Mesodermal cell (in vitro differentiated cells): ENCODE data around the gene QPCT.
A peak's percentile ranks its signal among the peaks of the same experiment; 100 is the strongest.

Experiments
- H3K27ac ChIP-seq: 2 replicates; pipeline ENCODE4 v1.7.0; 2013; ENCODE audit warnings: mild to moderate bottlenecking, low read depth, low read length, moderate library complexity; ENCODE audit not compliant: severe bottlenecking
- H3K36me3 ChIP-seq: 2 replicates; pipeline ENCODE4 v1.7.1; 2013; ENCODE audit warnings: mild to moderate bottlenecking, low read length, moderate library complexity; ENCODE audit not compliant: control insufficient read depth, insufficient read depth
- H3K4me1 ChIP-seq: one replicate; pipeline ENCODE4 v1.7.1; 2013; ENCODE audit warnings: mild to moderate bottlenecking, low read length; ENCODE audit not compliant: insufficient read depth, control insufficient read depth, poor library complexity, severe bottlenecking
- H3K4me3 ChIP-seq: 2 replicates; pipeline ENCODE4 v1.7.0; 2013; ENCODE audit warnings: low read length, control low read depth, mild to moderate bottlenecking; ENCODE audit not compliant: insufficient read depth, poor library complexity, severe bottlenecking; ENCODE audit errors: extremely low read depth
- H3K9me3 ChIP-seq: 2 replicates; pipeline ENCODE4 v1.7.1; 2013; ENCODE audit warnings: mild to moderate bottlenecking, low read length, moderate library complexity; ENCODE audit not compliant: control insufficient read depth
- WGBS, 2 experiments: methylation state at CpG; one replicate each; pipeline ENCODE4 v1.1.5; 2013; ENCODE audit warnings: missing lambda C conversion rate in 2 of 2; ENCODE audit not compliant: insufficient coverage in 2 of 2; 5-methylcytosine and 5-hydroxymethylcytosine counted together

Gene QPCT

DNA sequence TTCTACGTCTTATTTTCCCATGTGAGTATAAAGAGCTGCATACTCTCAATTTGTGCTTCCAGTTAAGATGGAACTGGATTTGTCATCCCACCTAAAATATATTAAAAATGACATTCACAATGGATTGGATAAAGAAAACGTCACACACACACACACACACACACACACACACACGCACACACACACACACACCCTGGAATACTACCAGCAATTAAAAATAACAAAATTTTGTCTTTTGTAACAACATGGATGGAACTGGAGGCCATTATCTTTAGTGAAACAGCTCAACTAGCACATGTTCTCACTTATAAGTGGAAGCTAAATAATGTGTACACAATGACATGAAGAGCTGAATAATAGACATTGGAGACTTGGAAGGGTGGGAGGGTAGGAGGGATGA, 3.8 kb upstream of the QPCT start:
- no CpG with 5 or more reads among the region's 3 CpGs for WGBS, 2 experiments
- H3K4me3 ChIP-seq: no peak overlapping the region
- H3K36me3 ChIP-seq: no peaks in the 10 kb centered on the region
- no peak overlapping the region for H3K27ac ChIP-seq
- H3K4me1 ChIP-seq: peaks cover 27% of the 10 kb centered on the region
- H3K9me3 ChIP-seq: no peaks in the 10 kb centered on the region

DNA sequence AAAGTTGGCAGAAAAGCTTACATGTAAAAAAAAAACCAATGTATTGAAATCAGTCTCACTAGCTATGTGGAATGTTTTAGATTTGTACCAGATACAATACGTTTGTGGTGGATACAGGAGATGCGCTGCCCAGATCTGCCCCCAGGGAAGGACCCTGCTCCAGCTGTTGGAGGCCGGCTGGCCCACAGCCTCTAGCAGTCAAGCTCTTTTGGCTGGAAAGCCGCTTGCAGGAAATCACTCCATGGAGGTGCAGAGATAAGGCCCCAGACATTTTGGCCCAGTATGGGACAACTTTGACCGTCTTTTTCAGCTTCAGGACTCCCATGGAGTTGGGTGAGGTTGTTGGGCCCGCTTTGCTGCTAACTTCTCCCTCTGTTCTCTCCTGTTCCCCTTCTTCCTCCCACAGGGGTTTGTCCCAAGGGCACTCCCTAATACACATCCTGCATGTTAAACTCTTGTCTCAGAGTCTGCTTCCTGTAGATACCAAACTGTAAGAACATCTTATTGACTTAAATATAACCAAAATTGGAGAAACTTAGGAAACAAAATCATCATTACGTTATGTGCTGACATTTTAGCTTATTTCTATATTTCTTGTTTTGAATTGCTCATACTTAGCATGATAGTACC, 1.7 kb upstream of the QPCT start:
- H3K9me3 ChIP-seq: no peaks in the 10 kb centered on the region
- 77 to 88% methylated on average over 3 to 4 of the region's 7 CpGs for whole genome bisulfite sequencing, 2 experiments
- peaks cover 27% of the 10 kb centered on the region for H3K4me1 ChIP-seq
- H3K36me3 ChIP-seq: no peaks in the 10 kb centered on the region
- no peak overlapping the region for H3K4me3 ChIP-seq
- H3K27ac ChIP-seq: peak overlapping the region; percentile 73

DNA sequence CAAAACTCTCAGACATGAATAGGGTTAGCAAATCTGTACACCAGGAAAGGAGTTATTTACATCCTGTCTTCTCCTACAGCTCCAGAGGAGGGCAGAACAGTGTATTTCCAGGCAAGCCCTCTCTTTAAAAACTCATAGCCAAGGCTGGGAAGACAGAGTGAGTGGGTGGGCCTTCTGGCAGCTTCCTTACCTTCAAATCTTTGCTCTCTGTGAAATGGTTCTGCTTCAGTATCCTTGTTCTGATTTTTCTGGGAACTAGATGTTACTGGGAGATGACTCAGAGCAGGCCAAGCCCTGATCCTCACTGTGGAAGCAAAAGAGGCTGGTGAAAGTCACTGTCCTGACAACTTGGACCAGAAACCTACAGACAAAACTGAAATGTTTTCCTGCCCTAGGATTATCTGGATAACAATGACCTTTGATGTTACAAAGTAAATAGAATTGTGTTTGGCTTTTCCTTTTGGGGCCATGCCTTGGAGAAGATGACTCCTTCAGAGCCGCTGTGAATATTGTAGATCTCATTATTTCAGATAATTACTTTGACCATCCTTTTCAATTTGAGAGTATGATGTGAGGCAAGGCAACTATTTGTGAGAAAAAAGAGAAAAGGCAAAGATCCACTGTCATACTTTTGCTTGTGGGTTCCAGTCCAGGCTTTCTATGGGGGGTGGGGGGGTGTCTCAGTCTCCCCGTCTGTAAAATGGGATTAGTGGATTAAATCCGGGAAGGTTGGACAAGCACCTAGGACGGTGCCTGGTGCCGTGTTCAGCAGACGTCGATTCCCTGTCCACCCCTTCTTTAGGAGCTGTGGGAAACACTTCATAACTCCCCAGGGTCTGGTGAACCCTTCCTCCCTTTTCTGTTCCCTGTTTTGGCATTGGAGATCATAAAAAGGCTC, 644 bp upstream of the QPCT start:
- H3K9me3 ChIP-seq: no peaks in the 10 kb centered on the region
- peaks cover 21% of the 10 kb centered on the region for H3K4me1 ChIP-seq
- no peaks in the 10 kb centered on the region for H3K36me3 ChIP-seq
- 87% methylated on average over 6 of the region's 7 CpGs for WGBS, 2 experiments
- H3K4me3 ChIP-seq: peak overlapping the region; percentile 52
- peak overlapping the region; percentile 73 for H3K27ac ChIP-seq

DNA sequence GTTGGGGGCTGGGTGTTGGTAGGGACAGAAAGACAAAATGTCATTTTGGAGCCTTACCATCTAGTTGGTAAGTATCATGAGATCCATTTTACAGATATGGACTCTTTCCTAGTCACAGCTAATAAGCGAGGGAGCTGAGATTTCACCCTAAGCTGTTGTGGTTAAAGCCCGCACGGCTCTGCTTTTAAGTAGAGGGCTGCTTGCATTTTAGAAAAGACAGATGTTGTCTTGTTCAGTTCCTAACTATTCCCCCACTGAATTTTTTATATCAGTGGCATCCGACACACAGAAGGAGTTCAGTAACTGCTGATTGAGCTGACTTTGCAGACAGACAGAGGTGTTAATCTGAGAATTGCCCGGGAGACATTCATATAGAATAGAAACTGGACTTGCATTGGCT, 3.7 kb downstream of the QPCT start:
- Histone ChIP-seq H3K9me3 (no peaks in the 10 kb centered on the region), H3K4me3 (no peak overlapping the region), H3K27ac (no peak overlapping the region), H3K36me3 (no peaks in the 10 kb centered on the region), H3K4me1 (peaks cover 23% of the 10 kb centered on the region)
- 82 to 100% methylated on average over 2 to 3 of the region's 5 CpGs for WGBS, 2 experiments

DNA sequence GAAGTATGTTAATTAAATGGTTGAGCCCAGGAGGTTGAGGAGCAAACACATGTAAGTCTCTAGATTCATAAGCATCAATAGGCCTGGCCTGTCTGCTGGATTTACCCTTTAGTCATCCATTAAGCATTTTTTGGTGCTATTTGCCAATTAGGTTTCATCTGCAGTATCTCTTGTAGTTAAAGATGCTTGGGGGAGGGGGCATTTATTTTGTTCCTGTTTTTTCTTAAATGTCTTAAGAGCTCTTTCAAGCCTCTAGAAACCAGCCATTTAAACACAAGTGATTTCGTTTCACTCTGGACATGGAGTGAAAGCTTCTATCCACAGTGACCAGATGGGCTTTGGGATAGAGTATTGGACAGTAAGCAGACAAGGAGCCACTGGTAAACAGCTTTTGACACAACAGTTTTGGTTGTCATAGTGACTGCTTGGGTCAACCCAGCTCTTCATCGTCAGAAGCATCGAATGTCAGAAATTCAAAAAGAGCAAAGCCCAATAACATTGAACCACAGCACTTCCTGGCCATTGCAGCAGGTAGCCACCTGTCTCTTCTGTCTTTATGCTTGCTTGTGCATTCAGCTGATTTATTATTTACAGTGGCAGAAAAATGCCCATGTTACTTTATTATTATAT, 4.9 kb downstream of the QPCT start:
- WGBS, 2 experiments: 50 to 68% methylated on average over 2 to 3 of the region's 3 CpGs
- peaks cover 11% of the 10 kb centered on the region for H3K4me1 ChIP-seq
- no peak overlapping the region for H3K27ac ChIP-seq
- no peak overlapping the region for H3K4me3 ChIP-seq
- H3K36me3 ChIP-seq: no peaks in the 10 kb centered on the region
- H3K9me3 ChIP-seq: no peaks in the 10 kb centered on the region

DNA sequence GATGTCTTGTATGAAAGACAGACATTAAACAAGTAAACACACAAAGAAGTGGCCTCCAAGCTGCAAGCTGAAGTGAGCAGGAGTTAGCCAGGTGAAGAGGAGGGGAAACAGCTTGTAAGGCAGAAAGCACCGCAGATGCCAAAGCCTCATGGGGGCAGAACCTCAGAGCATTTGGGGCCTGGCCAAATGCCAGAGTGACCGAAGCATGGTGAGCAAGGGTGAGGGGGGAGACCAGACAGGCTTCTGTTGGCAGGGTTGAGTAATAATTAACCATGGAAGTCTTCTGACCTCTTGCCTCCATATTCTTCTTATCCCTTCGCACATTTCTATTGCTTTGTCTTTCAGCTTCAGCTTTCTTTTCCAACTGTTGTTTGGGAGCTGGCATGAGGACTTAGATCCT, 5.6 kb downstream of the QPCT start:
- no peaks in the 10 kb centered on the region for H3K36me3 ChIP-seq
- 88 to 90% methylated on average over 1 to 2 of the region's 3 CpGs for WGBS, 2 experiments
- peaks cover 11% of the 10 kb centered on the region for H3K4me1 ChIP-seq
- H3K9me3 ChIP-seq: no peaks in the 10 kb centered on the region
- no peak overlapping the region for H3K27ac ChIP-seq
- H3K4me3 ChIP-seq: no peak overlapping the region

DNA sequence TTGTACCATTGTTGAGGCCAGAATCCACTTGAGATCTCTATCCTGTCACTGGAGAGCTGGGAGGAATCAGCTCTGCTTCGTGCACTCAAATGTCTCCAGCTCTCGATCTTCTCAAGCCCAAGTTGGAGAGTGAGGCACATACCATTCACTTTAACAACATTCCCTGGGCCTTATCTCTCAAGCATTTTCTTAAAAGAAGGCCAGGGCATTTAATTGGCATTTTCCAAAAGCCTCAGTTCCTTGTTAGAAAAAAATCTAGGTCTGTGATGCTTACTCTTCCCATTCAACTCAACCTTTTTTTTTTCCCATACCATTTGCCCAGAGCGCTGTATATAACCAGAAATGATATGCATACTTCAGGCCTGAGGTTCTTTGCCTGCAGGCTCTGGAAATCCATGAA, 10.1 kb downstream of the QPCT start:
- no peak overlapping the region for H3K4me3 ChIP-seq
- peaks cover 9% of the 10 kb centered on the region for H3K4me1 ChIP-seq
- no peak overlapping the region for H3K27ac ChIP-seq
- 92 to 95% methylated on average over 2 of the region's 3 CpGs for WGBS, 2 experiments
- H3K9me3 ChIP-seq: no peaks in the 10 kb centered on the region
- no peaks in the 10 kb centered on the region for H3K36me3 ChIP-seq

DNA sequence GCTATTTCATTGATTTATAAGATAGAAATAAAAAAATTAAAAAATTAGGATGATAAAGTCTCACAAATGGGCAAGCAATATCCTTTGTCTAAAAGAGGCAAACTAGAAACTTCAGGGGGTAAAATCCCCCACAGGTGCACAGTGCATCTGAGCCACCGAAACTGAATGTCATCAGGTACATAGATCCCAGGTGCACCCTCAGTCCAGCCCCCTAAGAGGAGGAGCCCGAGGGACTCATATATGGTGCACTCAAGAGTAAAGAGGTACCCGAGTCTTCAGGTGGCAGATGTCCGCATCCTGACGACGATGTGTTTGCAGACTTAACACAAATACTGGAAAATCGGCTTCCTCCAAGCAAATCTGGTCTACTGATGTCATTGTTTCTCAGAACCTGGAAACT, 11.3 kb downstream of the QPCT start:
- Histone ChIP-seq H3K4me3 (no peak overlapping the region), H3K27ac (no peak overlapping the region), H3K9me3 (no peaks in the 10 kb centered on the region), H3K36me3 (no peaks in the 10 kb centered on the region), H3K4me1 (peaks cover under 1% of the 10 kb centered on the region)
- 87 to 95% methylated on average over 6 of the region's 7 CpGs for WGBS, 2 experiments

DNA sequence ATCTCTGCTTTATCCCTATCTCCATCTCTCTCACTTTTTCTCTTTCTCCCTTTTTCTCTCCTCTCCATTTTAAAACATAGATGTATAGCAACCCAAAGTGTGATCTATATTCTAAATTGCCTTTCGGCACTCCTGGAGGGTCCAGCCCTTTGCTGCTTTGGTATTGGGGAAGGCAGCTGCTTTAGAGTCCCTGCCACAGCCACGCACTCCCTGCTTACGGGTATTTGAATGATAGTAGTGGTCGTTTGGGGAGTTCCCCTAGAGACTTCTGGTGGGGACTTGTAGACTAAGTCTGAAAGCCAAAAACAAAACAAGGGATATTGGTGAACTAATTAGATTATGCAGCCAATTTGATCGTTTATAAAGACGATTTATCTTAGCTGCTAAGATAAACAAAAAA, 11.9 kb downstream of the QPCT start:
- WGBS, 2 experiments: 95% methylated on average over 3 of the region's 6 CpGs; no CpG with 5 or more reads in 1 of the 2 experiments
- H3K9me3 ChIP-seq: no peaks in the 10 kb centered on the region
- H3K4me3 ChIP-seq: no peak overlapping the region
- H3K27ac ChIP-seq: no peak overlapping the region
- no peaks in the 10 kb centered on the region for H3K36me3 ChIP-seq
- no peaks in the 10 kb centered on the region for H3K4me1 ChIP-seq

DNA sequence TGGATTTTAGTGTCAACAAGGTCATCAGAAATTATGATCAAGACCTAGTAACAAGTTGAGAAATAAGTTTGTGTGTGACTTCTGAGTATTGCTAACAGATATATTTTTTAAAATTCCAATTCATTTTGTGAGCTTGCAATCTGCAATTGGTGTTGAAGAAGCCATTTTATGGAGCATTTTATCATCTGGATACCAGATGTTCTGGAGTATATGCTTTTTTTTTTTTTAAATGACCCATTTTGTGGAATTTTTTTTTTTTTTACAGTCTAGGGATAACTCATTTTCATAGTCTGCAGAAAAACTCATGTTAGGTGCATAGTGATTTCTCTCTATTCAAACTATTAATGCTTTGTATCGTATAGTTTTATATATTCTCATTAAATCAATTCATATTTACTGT, 12.6 kb downstream of the QPCT start:
- H3K4me3 ChIP-seq: no peak overlapping the region
- no peak overlapping the region for H3K27ac ChIP-seq
- WGBS, 2 experiments: no CpG with 5 or more reads among the region's 1 CpG
- H3K36me3 ChIP-seq: no peaks in the 10 kb centered on the region
- H3K9me3 ChIP-seq: no peaks in the 10 kb centered on the region
- H3K4me1 ChIP-seq: no peaks in the 10 kb centered on the region
